Ovary (tissue), 3 donors: ENCODE data around the gene ANTXR1.

Experiments
- CTCF ChIP-seq, 3 donors: fragments of 450-650 bp in 2 of 3; fragments of 200-600 bp in 1 of 3; IDR thresholded peaks; one replicate each; pipeline versions ENCODE4 v1.5.1 to v1.8.0; 2016 to 2022; ENCODE audit warnings: antibody characterized with exemption in 3 of 3, mild to moderate bottlenecking in 1 of 3
- EP300 ChIP-seq: sonication (generic); formaldehyde crosslinking; IDR thresholded peaks from one replicate; pipeline ENCODE4 v1.6.1; 2017; ENCODE audit warnings: antibody characterized with exemption
- POLR2A ChIP-seq: fragments of 450-650 bp; IDR thresholded peaks from one replicate; pipeline ENCODE4 v1.6.1; 2017; ENCODE audit warnings: antibody characterized with exemption, mild to moderate bottlenecking, moderate library complexity
- donor health status: DM: no; HTN: no; CAD: no.

GRCh38 chr2:69226903-69227302, 213.9 kb downstream of the ANTXR1 start:
- TF ChIP-seq EP300: no peak
- no peak for TF ChIP-seq CTCF (IDR thresholded peaks at IDR 0.05)
- no peak for TF ChIP-seq POLR2A
